HCT116 (cell line): ENCODE results near the gene PPP2R5C. TPM values are rescaled to one million over a fixed set of nuclear protein-coding genes. Genes with fewer than 3 reads are reported as not detected.

Experiments
- ATAC-seq: fragments of 200-7000 bp; cut with Tn5 transposase; 2 replicates; pipeline ENCODE4 v1.9.1; 2020; ENCODE audit warnings: mild to moderate bottlenecking, moderate library complexity
- BruUV-seq: library from RNA; stranded (reverse); fragments of 400-500 nt; replicated peaks from 2 replicates; lab custom pipeline; 2021; lab: Mats Ljungman, UMichigan
- CTCF ChIA-PET: fragments of 300-600 bp; sonication (Branson Sonifier 250); formaldehyde crosslinking; loops from one replicate; lab custom pipeline; 2021; ENCODE audit warnings: antibody characterized with exemption; lab: Charles Lee
- POLR2A ChIA-PET: fragments of 300-600, 350-600 bp; sonication (Branson Sonifier 250); formaldehyde crosslinking; loops from one replicate; lab custom pipeline; 2021; ENCODE audit warnings: antibody characterized with exemption; lab: Charles Lee
- RAD21 ChIA-PET, 2 experiments: fragments of 300-600 bp; sonication (Branson Sonifier 250); formaldehyde crosslinking; loops; one replicate each; lab custom pipeline; 2023; ENCODE audit warnings: low total read pairs in 2 of 2; ENCODE audit not compliant: uncharacterized antibody in 2 of 2, unreplicated experiment in 2 of 2, low non-redundant PET in 1 of 2; lab: Charles Lee
- DNase-seq: peaks from one replicate; pipeline ENCODE4 v3.0.0-alpha.2; 2010; ENCODE audit warnings: low read depth, low spot score
- H2AFZ ChIP-seq: fragments of 200-600 bp; shearing (Covaris generic), sonication (generic); 2 replicates; pipeline ENCODE4 v1.6.1; 2017; ENCODE audit warnings: low read depth, mixed run types, mixed read lengths, antibody characterized with exemption, low read length; ENCODE audit not compliant: poor library complexity, severe bottlenecking
- H3K27ac ChIP-seq: 2 replicates; pipeline ENCODE4 v1.5.1; 2012; ENCODE audit warnings: low read depth, low read length
- H3K27me3 ChIP-seq: fragments of 200-600 bp; sonication (generic); 2 replicates; pipeline ENCODE4 v1.6.1; 2016; ENCODE audit warnings: mixed run types, low read length, mixed read lengths; ENCODE audit not compliant: insufficient read depth
- H3K36me3 ChIP-seq, 2 experiments: fragments of 200-500 bp in 1 of 2; fragments of 200-600 bp in 1 of 2; sonication (Bioruptor generic) in 1 of 2; sonication (generic) in 1 of 2; 2 replicates each; pipeline versions ENCODE4 v1.5.1 to v1.6.1; 2014 to 2016; ENCODE audit warnings: low read length in 2 of 2, inconsistent platforms in 1 of 2, mixed read lengths in 1 of 2, mixed run types in 1 of 2; ENCODE audit not compliant: insufficient read depth in 2 of 2, control insufficient read depth in 1 of 2
- H3K4me1 ChIP-seq, 2 experiments: fragments of 200-600 bp in 1 of 2; sonication (generic) in 1 of 2; 2 replicates each; pipeline versions ENCODE4 v1.5.1 to v1.6.1; 2012 to 2017; ENCODE audit warnings: low read length in 2 of 2, inconsistent platforms in 1 of 2, mild to moderate bottlenecking in 1 of 2, mixed read lengths in 1 of 2, mixed run types in 1 of 2, moderate library complexity in 1 of 2; ENCODE audit not compliant: insufficient read depth in 2 of 2, control insufficient read depth in 1 of 2
- H3K4me2 ChIP-seq: fragments of 200-600 bp; sonication (generic); 2 replicates; pipeline ENCODE4 v1.6.1; 2017; ENCODE audit warnings: mixed run types, low read length, mixed read lengths
- H3K4me3 ChIP-seq, 2 experiments: fragments of 200-600 bp in 1 of 2; sonication (generic) in 1 of 2; replicated peaks in 1 of 2; 2 replicates each; pipeline ENCODE4 v1.5.1; 2011 to 2016; ENCODE audit warnings: low read length in 2 of 2, control low read depth in 1 of 2, low read depth in 1 of 2, mild to moderate bottlenecking in 1 of 2, mixed read lengths in 1 of 2, mixed run types in 1 of 2
- H3K79me2 ChIP-seq: fragments of 200-600 bp; sonication (generic); 2 replicates; pipeline ENCODE4 v1.6.1; 2017; ENCODE audit warnings: mild to moderate bottlenecking, mixed run types, low read length, moderate library complexity, mixed read lengths; ENCODE audit not compliant: insufficient read depth
- H3K9ac ChIP-seq: fragments of 200-600 bp; sonication (generic); 2 replicates; pipeline ENCODE4 v1.6.1; 2016; ENCODE audit warnings: low read length, mixed read lengths
- H3K9me2 ChIP-seq: fragments of 200-600 bp; sonication (generic), shearing (Covaris generic); 2 replicates; pipeline ENCODE4 v1.6.1; 2017; ENCODE audit warnings: mixed run types, mild to moderate bottlenecking, moderate library complexity; ENCODE audit not compliant: insufficient read depth
- H3K9me3 ChIP-seq, 2 experiments: fragments of 200-500 bp in 1 of 2; fragments of 200-600 bp in 1 of 2; sonication (Bioruptor generic) in 1 of 2; sonication (generic) in 1 of 2; 2 replicates each; pipeline ENCODE4 v1.6.1; 2014 to 2017; ENCODE audit warnings: low read length in 2 of 2, mixed read lengths in 2 of 2, inconsistent platforms in 1 of 2, low read depth in 1 of 2, mild to moderate bottlenecking in 1 of 2, mixed run types in 1 of 2, moderate library complexity in 1 of 2; ENCODE audit not compliant: control insufficient read depth in 1 of 2, insufficient read depth in 1 of 2
- H4K20me1 ChIP-seq: fragments of 200-600 bp; sonication (generic), shearing (Covaris generic); 2 replicates; pipeline ENCODE4 v1.6.1; 2017; ENCODE audit warnings: mixed run types, mild to moderate bottlenecking, moderate library complexity; ENCODE audit not compliant: insufficient read depth
- CEBPB ChIP-seq: IDR thresholded peaks from 2 replicates; pipeline ENCODE4 v1.6.1; 2012; ENCODE audit warnings: low read depth
- EGR1 ChIP-seq: IDR thresholded peaks from 2 replicates; pipeline ENCODE4 v1.6.1; 2012; ENCODE audit warnings: low read depth
- EZH2phosphoT487 ChIP-seq: fragments of 200-600 bp; IDR thresholded peaks from 2 replicates; pipeline ENCODE4 v1.6.1; 2018; ENCODE audit warnings: antibody characterized with exemption, borderline replicate concordance
- JUND ChIP-seq: IDR thresholded peaks from 2 replicates; pipeline ENCODE4 v1.6.1; 2012
- POLR2AphosphoS5 ChIP-seq: IDR thresholded peaks from 2 replicates; pipeline ENCODE4 v1.6.1; 2011; ENCODE audit warnings: mild to moderate bottlenecking, low read depth, low read length, moderate library complexity
- RAD21 ChIP-seq: IDR thresholded peaks from 2 replicates; pipeline ENCODE4 v1.6.1; 2012; ENCODE audit warnings: low read depth, mild to moderate bottlenecking
- SP1 ChIP-seq: IDR thresholded peaks from 2 replicates; pipeline ENCODE4 v1.6.1; 2012; ENCODE audit warnings: low read depth
- TCF7L2 ChIP-seq: IDR thresholded peaks from 2 replicates; pipeline ENCODE4 v1.7.0; 2011; ENCODE audit warnings: borderline replicate concordance, inconsistent platforms; ENCODE audit not compliant: insufficient read depth, insufficient read length; ENCODE audit errors: extremely low read depth
- YY1 ChIP-seq: IDR thresholded peaks from 2 replicates; pipeline ENCODE4 v1.6.1; 2011; ENCODE audit warnings: low read length, low read depth, moderate library complexity, mild to moderate bottlenecking; ENCODE audit not compliant: insufficient replicate concordance; ENCODE audit errors: extremely low read depth
- intact Hi-C: fragments of 100-400 bp; cut with micrococcal nuclease; formaldehyde crosslinking; loops from 2 replicates; pipeline ENCODE4 v1.10.0; 2022
- total RNA-seq: library from RNA; stranded (reverse); gene quantifications from one replicate; pipeline ENCODE4 v1.2.1, GENCODE V29; 2021; ENCODE audit not compliant: unreplicated experiment
- TF ChIP-seq, protein P1 (sequence below), 3 experiments: fragments of 200-600 bp in 1 of 3; sonication (generic) in 1 of 3; IDR thresholded peaks in 2 of 3; conservative IDR thresholded peaks in 1 of 3; 2 replicates each; pipeline ENCODE4 v1.5.1; 2012 to 2017; ENCODE audit warnings: low read depth in 2 of 3, low read length in 2 of 3, antibody characterized with exemption in 1 of 3, borderline replicate concordance in 1 of 3, control low read depth in 1 of 3, mild to moderate bottlenecking in 1 of 3, mixed read lengths in 1 of 3, mixed run types in 1 of 3, moderate library complexity in 1 of 3; ENCODE audit not compliant: insufficient read depth in 1 of 3
- TF ChIP-seq, protein P2 (sequence below): IDR thresholded peaks from 2 replicates; pipeline ENCODE4 v1.6.1; 2011; ENCODE audit warnings: mild to moderate bottlenecking, low read length, moderate library complexity; ENCODE audit not compliant: insufficient replicate concordance; ENCODE audit errors: extremely low read depth

Gene PPP2R5C
- total RNA-seq, 1 experiment from 2014 or later = 117 TPM

DNA sequence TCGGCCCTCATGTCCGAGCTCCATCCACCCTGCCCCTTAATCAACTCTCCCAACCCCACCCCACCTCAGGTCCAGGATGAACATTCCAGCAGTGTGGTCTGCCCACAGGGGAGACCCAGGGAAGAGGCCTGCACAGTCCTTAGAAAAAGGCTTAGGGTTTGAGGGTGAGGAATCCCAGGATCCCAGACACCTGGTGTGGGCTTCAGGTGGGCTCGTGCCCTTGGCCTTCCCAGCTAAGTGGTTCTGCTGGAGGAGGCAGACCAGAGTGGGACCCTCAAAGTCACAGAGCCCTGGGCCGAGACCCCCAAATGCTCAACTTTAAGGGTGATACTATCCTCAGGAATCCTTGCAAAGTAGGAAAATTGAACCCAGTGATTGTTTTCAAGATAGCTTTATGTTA is 25.4 kb upstream of the PPP2R5C start:
- CTCF ChIA-PET = interaction anchor here (1.9 kb wide), 1 partner anchor 25 kb away, joined by 4 read pairs; no protein-coding TSS in a partner anchor
- Histone ChIP-seq H3K79me2 (no peaks in the 10 kb centered on the region), H2AFZ (no peak overlapping the region), H3K27me3 (no peaks in the 10 kb centered on the region), H3K4me2 (no peak overlapping the region), H4K20me1 (no peaks in the 10 kb centered on the region), H3K4me3 (no peak overlapping the region), H3K9ac (no peak overlapping the region), H3K9me3 (peaks cover 0 to 3% of the 10 kb centered on the region in 2 experiments; a peak in 2 of 4 replicates), H3K9me2 (no peaks in the 10 kb centered on the region), H3K36me3 (no peaks in the 10 kb centered on the region), H3K27ac (no peak overlapping the region), H3K4me1 (peaks cover 15 to 40% of the 10 kb centered on the region in 2 experiments)
- DNase-seq (no peak), ATAC-seq (no peak)
- RAD21 ChIA-PET = no interaction called here
- no TSS peak for BruUV-seq
- intact Hi-C loops = no loop called here
- TF ChIP-seq EGR1 (no peak), YY1 (no peak), SP1 (no peak), TCF7L2 (no peak), EZH2phosphoT487 (no peak), CEBPB (no peak), JUND (no peak)
- TF ChIP-seq, protein P1, sequence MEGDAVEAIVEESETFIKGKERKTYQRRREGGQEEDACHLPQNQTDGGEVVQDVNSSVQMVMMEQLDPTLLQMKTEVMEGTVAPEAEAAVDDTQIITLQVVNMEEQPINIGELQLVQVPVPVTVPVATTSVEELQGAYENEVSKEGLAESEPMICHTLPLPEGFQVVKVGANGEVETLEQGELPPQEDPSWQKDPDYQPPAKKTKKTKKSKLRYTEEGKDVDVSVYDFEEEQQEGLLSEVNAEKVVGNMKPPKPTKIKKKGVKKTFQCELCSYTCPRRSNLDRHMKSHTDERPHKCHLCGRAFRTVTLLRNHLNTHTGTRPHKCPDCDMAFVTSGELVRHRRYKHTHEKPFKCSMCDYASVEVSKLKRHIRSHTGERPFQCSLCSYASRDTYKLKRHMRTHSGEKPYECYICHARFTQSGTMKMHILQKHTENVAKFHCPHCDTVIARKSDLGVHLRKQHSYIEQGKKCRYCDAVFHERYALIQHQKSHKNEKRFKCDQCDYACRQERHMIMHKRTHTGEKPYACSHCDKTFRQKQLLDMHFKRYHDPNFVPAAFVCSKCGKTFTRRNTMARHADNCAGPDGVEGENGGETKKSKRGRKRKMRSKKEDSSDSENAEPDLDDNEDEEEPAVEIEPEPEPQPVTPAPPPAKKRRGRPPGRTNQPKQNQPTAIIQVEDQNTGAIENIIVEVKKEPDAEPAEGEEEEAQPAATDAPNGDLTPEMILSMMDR (IDR thresholded peaks at IDR 0.05 in 2 of 3, conservative IDR thresholded peaks at IDR 0.05 in 1 of 3; ENCODE audit: borderline replicate concordance in 1 of 3, insufficient read depth in 1 of 3, low read depth in 2 of 3, low read length in 2 of 3) = no peak
- POLR2A ChIA-PET = no interaction called here

DNA sequence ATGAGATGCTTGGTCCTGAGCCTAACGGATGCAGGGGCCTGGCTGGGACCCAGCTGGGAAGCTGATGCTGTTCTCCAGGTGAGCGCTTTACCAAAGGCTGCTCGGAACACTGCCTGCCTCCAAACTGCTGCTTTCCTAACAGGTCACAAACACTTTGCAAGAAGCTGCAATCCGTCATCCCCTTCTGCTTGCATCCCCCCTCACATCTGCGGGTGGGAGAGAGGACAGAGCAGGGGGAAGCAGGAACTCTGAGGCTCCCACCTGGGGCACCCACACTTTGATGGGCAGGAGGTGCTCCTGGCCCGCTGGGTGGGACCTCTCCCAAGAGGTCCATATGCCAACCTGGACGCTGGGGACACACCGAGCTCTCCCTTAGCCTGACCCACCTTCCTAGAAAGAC is 24.9 kb upstream of the PPP2R5C start:
- Histone ChIP-seq H3K79me2 (no peaks in the 10 kb centered on the region), H3K4me1 (peaks cover 15 to 35% of the 10 kb centered on the region in 2 experiments), H3K4me2 (no peak overlapping the region), H3K9me2 (no peaks in the 10 kb centered on the region), H3K9ac (no peak overlapping the region), H3K9me3 (peaks cover 0 to 3% of the 10 kb centered on the region in 2 experiments; a peak in 2 of 4 replicates), H3K36me3 (no peaks in the 10 kb centered on the region), H3K4me3 (no peak overlapping the region), H3K27me3 (no peaks in the 10 kb centered on the region), H2AFZ (no peak overlapping the region), H4K20me1 (no peaks in the 10 kb centered on the region), H3K27ac (no peak overlapping the region)
- intact Hi-C loops = no loop called here
- ChIA-PET CTCF (no interaction called here), POLR2A (no interaction called here), RAD21 (no interaction called here)
- no TSS peak for BruUV-seq
- DNase-seq = no peak
- ATAC-seq = no peak
- TF ChIP-seq RAD21 = no peak
- no peak for TF ChIP-seq YY1
- TF ChIP-seq TCF7L2 = no peak
- TF ChIP-seq CEBPB = no peak
- TF ChIP-seq, protein P2, sequence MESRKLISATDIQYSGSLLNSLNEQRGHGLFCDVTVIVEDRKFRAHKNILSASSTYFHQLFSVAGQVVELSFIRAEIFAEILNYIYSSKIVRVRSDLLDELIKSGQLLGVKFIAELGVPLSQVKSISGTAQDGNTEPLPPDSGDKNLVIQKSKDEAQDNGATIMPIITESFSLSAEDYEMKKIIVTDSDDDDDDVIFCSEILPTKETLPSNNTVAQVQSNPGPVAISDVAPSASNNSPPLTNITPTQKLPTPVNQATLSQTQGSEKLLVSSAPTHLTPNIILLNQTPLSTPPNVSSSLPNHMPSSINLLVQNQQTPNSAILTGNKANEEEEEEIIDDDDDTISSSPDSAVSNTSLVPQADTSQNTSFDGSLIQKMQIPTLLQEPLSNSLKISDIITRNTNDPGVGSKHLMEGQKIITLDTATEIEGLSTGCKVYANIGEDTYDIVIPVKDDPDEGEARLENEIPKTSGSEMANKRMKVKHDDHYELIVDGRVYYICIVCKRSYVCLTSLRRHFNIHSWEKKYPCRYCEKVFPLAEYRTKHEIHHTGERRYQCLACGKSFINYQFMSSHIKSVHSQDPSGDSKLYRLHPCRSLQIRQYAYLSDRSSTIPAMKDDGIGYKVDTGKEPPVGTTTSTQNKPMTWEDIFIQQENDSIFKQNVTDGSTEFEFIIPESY = no peak
- TF ChIP-seq POLR2AphosphoS5 = no peak
